ENCODE measurements around the gene PRSS57.
"Not testable (repeated sequence)": the region's sequence is repeated elsewhere in the genome, so short reads cannot be mapped to it uniquely, and the experiment has no call there.

Gene PRSS57

GRCh38 chr19:729965-730668 lies 34.9 kb upstream of the PRSS57 start:
- no peaks in the 10 kb centered on the region for H3K9me3 Mint-ChIP-seq
- H3K36me3 Mint-ChIP-seq: no peaks in the 10 kb centered on the region
- H3K4me3 Mint-ChIP-seq: no peak overlapping the region
- ATAC-seq (replicated peaks) (peak in 1 of 2 donors; percentile 24), DNase-seq (no peak)
- peaks cover 5 to 11% of the 10 kb centered on the region in 2 donors for H3K4me1 Mint-ChIP-seq
- no peak overlapping the region for H3K27ac Mint-ChIP-seq
- H3K27me3 Mint-ChIP-seq: peaks cover 17 to 21% of the 10 kb centered on the region in 2 donors

- H3K27me3 Mint-ChIP-seq: peaks cover 17 to 21% of the 10 kb centered on the region in 2 donors
Observed at GRCh38 chr19:729564-729963, 34.3 kb upstream of the PRSS57 start.

GRCh38 chr19:728011-728410 lies 32.8 kb upstream of the PRSS57 start:
- Mint-ChIP-seq H3K36me3 (no peaks in the 10 kb centered on the region), H3K4me1 (peaks cover 7 to 8% of the 10 kb centered on the region in 2 donors), H3K9me3 (no peaks in the 10 kb centered on the region), H3K27me3 (peaks cover 13 to 16% of the 10 kb centered on the region in 2 donors), H3K4me3 (no peak overlapping the region), H3K27ac (no peak overlapping the region)
- ATAC-seq (replicated peaks) (no peak), DNase-seq (no peak)

More at GRCh38 chr19:729564-729963, 34.3 kb upstream of the PRSS57 start:
- peaks cover 5 to 11% of the 10 kb centered on the region in 2 donors for H3K4me1 Mint-ChIP-seq
- ATAC-seq (replicated peaks): peak in 1 of 2 donors; percentile 4
- not testable (repeated sequence) for H3K9me3 Mint-ChIP-seq, H3K36me3 Mint-ChIP-seq, DNase-seq, H3K4me3 Mint-ChIP-seq, H3K27ac Mint-ChIP-seq

- Mint-ChIP-seq H3K27ac (no peak overlapping the region), H3K27me3 (peaks cover 16 to 17% of the 10 kb centered on the region in 2 donors), H3K9me3 (no peaks in the 10 kb centered on the region), H3K36me3 (no peaks in the 10 kb centered on the region), H3K4me3 (no peak overlapping the region), H3K4me1 (peaks cover 13 to 14% of the 10 kb centered on the region in 2 donors)
- ATAC-seq (replicated peaks) (no peak), DNase-seq (no peak)
Observed at GRCh38 chr19:726993-727956, 32.0 kb upstream of the PRSS57 start.

GRCh38 chr19:725461-726089 lies 30.3 kb upstream of the PRSS57 start:
- no peak for ATAC-seq (replicated peaks)
- DNase-seq: no peak
- Mint-ChIP-seq H3K27ac (peak overlapping the region; percentile 9), H3K4me3 (no peak overlapping the region), H3K9me3 (no peaks in the 10 kb centered on the region), H3K27me3 (peaks cover 21 to 22% of the 10 kb centered on the region in 2 donors), H3K36me3 (no peaks in the 10 kb centered on the region), H3K4me1 (peaks cover 13 to 15% of the 10 kb centered on the region in 2 donors)

GRCh38 chr19:723714-724113 lies 28.5 kb upstream of the PRSS57 start:
- ATAC-seq (replicated peaks): no peak
- H3K36me3 Mint-ChIP-seq: no peaks in the 10 kb centered on the region
- H3K9me3 Mint-ChIP-seq: no peaks in the 10 kb centered on the region
- H3K4me3 Mint-ChIP-seq: no peak overlapping the region
- DNase-seq: no peak
- H3K4me1 Mint-ChIP-seq: peaks cover 13 to 17% of the 10 kb centered on the region in 2 donors
- peaks cover 26 to 33% of the 10 kb centered on the region in 2 donors for H3K27me3 Mint-ChIP-seq
- H3K27ac Mint-ChIP-seq: no peak overlapping the region

GRCh38 chr19:723247-723646 lies 28.0 kb upstream of the PRSS57 start:
- Mint-ChIP-seq H3K27ac (no peak overlapping the region), H3K4me1 (peaks cover 17 to 22% of the 10 kb centered on the region in 2 donors), H3K36me3 (no peaks in the 10 kb centered on the region), H3K9me3 (no peaks in the 10 kb centered on the region), H3K27me3 (peaks cover 31 to 38% of the 10 kb centered on the region in 2 donors), H3K4me3 (no peak overlapping the region)
- DNase-seq (no peak), ATAC-seq (replicated peaks) (no peak)

- Mint-ChIP-seq H3K4me1 (peaks cover 17 to 26% of the 10 kb centered on the region in 2 donors), H3K4me3 (peak overlapping the region in 1 of 2 donors; percentile 57), H3K27ac (no peak overlapping the region), H3K9me3 (no peaks in the 10 kb centered on the region), H3K27me3 (peaks cover 37 to 41% of the 10 kb centered on the region in 2 donors), H3K36me3 (no peaks in the 10 kb centered on the region)
- ATAC-seq (replicated peaks) (peak; percentile 58 to 74), DNase-seq (no peak)
Observed at GRCh38 chr19:722553-723101, 27.4 kb upstream of the PRSS57 start.

GRCh38 chr19:720345-721160 lies 25.3 kb upstream of the PRSS57 start:
- Mint-ChIP-seq H3K4me1 (peaks cover 15 to 26% of the 10 kb centered on the region in 2 donors), H3K4me3 (no peak overlapping the region), H3K27me3 (peaks cover 36 to 49% of the 10 kb centered on the region in 2 donors), H3K9me3 (peaks cover 4% of the 10 kb centered on the region in 2 donors), H3K36me3 (peaks cover 4 to 5% of the 10 kb centered on the region in 2 donors), H3K27ac (no peak overlapping the region)
- no peak for ATAC-seq (replicated peaks)
- no peak for DNase-seq

GRCh38 chr19:719636-720344 lies 24.5 kb upstream of the PRSS57 start:
- peaks cover 7 to 8% of the 10 kb centered on the region in 2 donors for H3K9me3 Mint-ChIP-seq
- peaks cover 15 to 26% of the 10 kb centered on the region in 2 donors for H3K4me1 Mint-ChIP-seq
- DNase-seq: no peak
- peaks cover 41 to 53% of the 10 kb centered on the region in 2 donors for H3K27me3 Mint-ChIP-seq
- H3K27ac Mint-ChIP-seq: no peak overlapping the region
- ATAC-seq (replicated peaks): no peak
- peaks cover 8 to 9% of the 10 kb centered on the region in 2 donors for H3K36me3 Mint-ChIP-seq
- no peak overlapping the region for H3K4me3 Mint-ChIP-seq

- DNase-seq (no peak), ATAC-seq (replicated peaks) (no peak)
- no peak overlapping the region for H3K27ac Mint-ChIP-seq
- peaks cover 8 to 9% of the 10 kb centered on the region in 2 donors for H3K36me3 Mint-ChIP-seq
- peaks cover 15 to 26% of the 10 kb centered on the region in 2 donors for H3K4me1 Mint-ChIP-seq
- H3K27me3 Mint-ChIP-seq: peaks cover 41 to 53% of the 10 kb centered on the region in 2 donors
- H3K4me3 Mint-ChIP-seq: no peak overlapping the region
- peaks cover 7 to 8% of the 10 kb centered on the region in 2 donors for H3K9me3 Mint-ChIP-seq
Observed at GRCh38 chr19:718991-719512, 23.8 kb upstream of the PRSS57 start.

GRCh38 chr19:718251-718951 lies 23.1 kb upstream of the PRSS57 start:
- Mint-ChIP-seq H3K27ac (peak overlapping the region; percentile 78), H3K36me3 (peaks cover 8 to 9% of the 10 kb centered on the region in 2 donors), H3K9me3 (peaks cover 7 to 8% of the 10 kb centered on the region in 2 donors), H3K4me1 (peaks cover 14 to 23% of the 10 kb centered on the region in 2 donors), H3K27me3 (peaks cover 37 to 53% of the 10 kb centered on the region in 2 donors), H3K4me3 (peak overlapping the region in 1 of 2 donors; percentile 14)
- ATAC-seq (replicated peaks): peak in 1 of 2 donors; percentile 25
- no peak for DNase-seq
